KMS-11 (cell line): ENCODE data around the gene NYNRIN.

Experiments
- H2AFZ ChIP-seq: fragments of 200-600 bp; sonication (generic); 2 replicates; pipeline ENCODE4 v1.6.1; 2016; ENCODE audit warnings: antibody characterized with exemption, mixed run types, low read depth
- H3K27ac ChIP-seq: fragments of 200-600 bp; sonication (generic); 2 replicates; pipeline ENCODE4 v1.6.1; 2016; ENCODE audit warnings: mild to moderate bottlenecking, mixed run types
- H3K27me3 ChIP-seq: fragments of 200-600 bp; sonication (generic); 2 replicates; pipeline ENCODE4 v1.6.1; 2017; ENCODE audit warnings: mild to moderate bottlenecking, low read depth, mixed run types, moderate library complexity; ENCODE audit not compliant: insufficient read depth
- H3K36me3 ChIP-seq: fragments of 200-600 bp; sonication (generic); 2 replicates; pipeline ENCODE4 v1.6.1; 2017; ENCODE audit warnings: mild to moderate bottlenecking, mixed run types; ENCODE audit not compliant: insufficient read depth
- H3K4me1 ChIP-seq: fragments of 200-600 bp; sonication (generic); 2 replicates; pipeline ENCODE4 v1.6.1; 2016; ENCODE audit warnings: mild to moderate bottlenecking, low read depth, mixed run types; ENCODE audit not compliant: poor library complexity, severe bottlenecking
- H3K4me2 ChIP-seq: fragments of 200-600 bp; sonication (generic); 2 replicates; pipeline ENCODE4 v1.7.0; 2016; ENCODE audit warnings: mild to moderate bottlenecking, mixed run types
- H3K4me3 ChIP-seq: fragments of 200-600 bp; sonication (generic); IDR thresholded peaks from 2 replicates; pipeline ENCODE4 v1.6.1; 2017; ENCODE audit warnings: low read depth, low read length, mixed read lengths; ENCODE audit not compliant: insufficient read depth
- H3K79me2 ChIP-seq: fragments of 200-600 bp; sonication (generic); 2 replicates; pipeline ENCODE4 v1.6.1; 2016; ENCODE audit warnings: low read depth, mixed run types; ENCODE audit not compliant: insufficient read depth
- H3K9ac ChIP-seq: fragments of 200-600 bp; sonication (generic); 2 replicates; pipeline ENCODE4 v1.6.1; 2016; ENCODE audit warnings: mild to moderate bottlenecking, mixed run types
- H4K20me1 ChIP-seq: fragments of 200-600 bp; sonication (generic); 2 replicates; pipeline ENCODE4 v1.6.1; 2016; ENCODE audit warnings: mild to moderate bottlenecking, mixed run types; ENCODE audit not compliant: insufficient read depth
- TF ChIP-seq, protein P1 (sequence below): fragments of 200-600 bp; sonication (generic); conservative IDR thresholded peaks from 2 replicates; pipeline ENCODE4 v1.6.1; 2017; ENCODE audit warnings: low read depth, mild to moderate bottlenecking, antibody characterized with exemption, low read length, moderate library complexity, mixed read lengths

The NYNRIN gene

DNA sequence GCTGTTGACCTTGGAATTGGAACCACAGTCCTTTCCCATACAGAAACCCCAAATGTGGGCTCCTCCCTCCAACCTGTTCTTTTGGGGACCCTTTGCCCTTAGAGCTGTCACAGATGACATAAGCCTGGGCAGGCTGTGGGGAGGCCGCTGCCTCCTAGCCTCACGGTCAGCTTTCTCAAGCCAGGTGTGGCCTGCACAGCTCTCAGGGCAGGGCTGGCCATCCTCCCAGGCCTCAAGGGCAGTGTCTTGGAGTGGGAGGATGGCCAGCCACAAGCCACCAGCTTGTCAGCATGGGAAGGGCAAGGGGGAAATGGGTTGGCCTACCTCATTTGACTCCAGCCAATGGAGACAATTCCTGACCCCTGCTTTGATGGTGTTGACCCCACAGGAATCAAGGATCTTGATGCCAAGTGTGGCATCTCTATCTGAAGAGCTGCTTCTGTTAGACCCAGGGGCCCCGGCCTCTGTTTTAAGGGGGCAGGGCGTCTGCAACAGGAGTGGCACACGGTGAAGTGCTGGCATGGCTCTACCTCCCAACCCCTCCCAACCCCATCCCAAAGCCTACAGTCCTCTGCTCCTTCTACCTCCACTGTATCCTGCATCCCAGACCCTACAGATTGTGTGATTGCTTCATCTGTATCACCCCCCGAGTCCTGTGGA is 19.2 kb downstream of the NYNRIN start:
- TF ChIP-seq, protein P1, sequence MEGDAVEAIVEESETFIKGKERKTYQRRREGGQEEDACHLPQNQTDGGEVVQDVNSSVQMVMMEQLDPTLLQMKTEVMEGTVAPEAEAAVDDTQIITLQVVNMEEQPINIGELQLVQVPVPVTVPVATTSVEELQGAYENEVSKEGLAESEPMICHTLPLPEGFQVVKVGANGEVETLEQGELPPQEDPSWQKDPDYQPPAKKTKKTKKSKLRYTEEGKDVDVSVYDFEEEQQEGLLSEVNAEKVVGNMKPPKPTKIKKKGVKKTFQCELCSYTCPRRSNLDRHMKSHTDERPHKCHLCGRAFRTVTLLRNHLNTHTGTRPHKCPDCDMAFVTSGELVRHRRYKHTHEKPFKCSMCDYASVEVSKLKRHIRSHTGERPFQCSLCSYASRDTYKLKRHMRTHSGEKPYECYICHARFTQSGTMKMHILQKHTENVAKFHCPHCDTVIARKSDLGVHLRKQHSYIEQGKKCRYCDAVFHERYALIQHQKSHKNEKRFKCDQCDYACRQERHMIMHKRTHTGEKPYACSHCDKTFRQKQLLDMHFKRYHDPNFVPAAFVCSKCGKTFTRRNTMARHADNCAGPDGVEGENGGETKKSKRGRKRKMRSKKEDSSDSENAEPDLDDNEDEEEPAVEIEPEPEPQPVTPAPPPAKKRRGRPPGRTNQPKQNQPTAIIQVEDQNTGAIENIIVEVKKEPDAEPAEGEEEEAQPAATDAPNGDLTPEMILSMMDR, result no peak
- Histone ChIP-seq H3K9ac (no peak overlapping the region), H3K36me3 (no peaks in the 10 kb centered on the region), H3K4me3 (no peak overlapping the region), H3K4me2 (no peak overlapping the region), H4K20me1 (no peaks in the 10 kb centered on the region), H3K79me2 (no peaks in the 10 kb centered on the region), H3K27me3 (no peaks in the 10 kb centered on the region), H3K27ac (no peak overlapping the region), H3K4me1 (no peaks in the 10 kb centered on the region), H2AFZ (no peak overlapping the region)

DNA sequence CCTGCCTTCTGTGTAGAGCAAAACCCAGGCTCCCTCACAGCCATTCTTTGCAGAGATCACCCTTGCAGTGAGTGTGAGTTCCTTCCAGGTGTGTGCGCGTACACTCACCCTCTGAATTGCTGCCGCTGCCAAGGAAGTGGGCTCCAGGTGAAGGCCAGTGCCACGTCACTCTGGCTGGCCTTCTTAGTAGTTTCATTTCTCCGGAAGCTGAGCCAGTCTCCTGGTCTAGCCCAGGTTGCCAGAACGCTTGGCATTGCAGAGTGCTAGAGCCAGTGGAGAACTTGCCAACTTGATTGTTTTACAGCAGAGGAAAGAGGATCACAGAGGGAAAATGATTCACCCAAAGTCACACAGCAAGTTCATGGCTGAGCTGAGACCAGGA is 19.7 kb downstream of the NYNRIN start:
- TF ChIP-seq, protein P1, result no peak
- Histone ChIP-seq H3K4me2 (no peak overlapping the region), H4K20me1 (no peaks in the 10 kb centered on the region), H3K27ac (no peak overlapping the region), H3K4me1 (no peaks in the 10 kb centered on the region), H2AFZ (no peak overlapping the region), H3K79me2 (no peaks in the 10 kb centered on the region), H3K4me3 (no peak overlapping the region), H3K9ac (no peak overlapping the region), H3K36me3 (no peaks in the 10 kb centered on the region), H3K27me3 (no peaks in the 10 kb centered on the region)

GRCh38 chr14:24422261-24422660 is 23.5 kb downstream of the NYNRIN start:
- TF ChIP-seq, protein P1, result no peak
- H3K4me3 ChIP-seq, result no peak overlapping the region
- peaks cover 5% of the 10 kb centered on the region for H3K4me1 ChIP-seq
- H3K4me2 ChIP-seq, result no peak overlapping the region
- no peak overlapping the region for H2AFZ ChIP-seq
- no peaks in the 10 kb centered on the region for H3K36me3 ChIP-seq
- no peaks in the 10 kb centered on the region for H4K20me1 ChIP-seq
- H3K79me2 ChIP-seq, result no peaks in the 10 kb centered on the region
- no peaks in the 10 kb centered on the region for H3K27me3 ChIP-seq
- no peak overlapping the region for H3K9ac ChIP-seq
- H3K27ac ChIP-seq, result no peak overlapping the region

- H3K9ac ChIP-seq, result no peak overlapping the region
Observed at GRCh38 chr14:24422694-24423601, 24.1 kb downstream of the NYNRIN start.

More at GRCh38 chr14:24422694-24423601, 24.1 kb downstream of the NYNRIN start:
- Histone ChIP-seq H3K27me3 (no peaks in the 10 kb centered on the region), H3K36me3 (no peaks in the 10 kb centered on the region), H4K20me1 (no peaks in the 10 kb centered on the region), H2AFZ (no peak overlapping the region), H3K4me1 (peaks cover 5% of the 10 kb centered on the region), H3K4me2 (no peak overlapping the region), H3K4me3 (no peak overlapping the region), H3K79me2 (no peaks in the 10 kb centered on the region), H3K27ac (no peak overlapping the region)
- TF ChIP-seq, protein P1, result no peak
